HepG2 (cell line): ENCODE data around the gene BDNF.

Experiments
- ASH2L ChIP-seq: fragments of 300-600, 200-600 bp; sonication (generic); IDR thresholded peaks from 2 replicates; pipeline ENCODE4 v1.7.0; 2017; ENCODE audit warnings: low read depth, mild to moderate bottlenecking, moderate library complexity, mixed read lengths, low read length; ENCODE audit not compliant: insufficient read length
- ATRX ChIP-seq: sonication (generic); formaldehyde crosslinking; IDR thresholded peaks from 2 replicates; pipeline ENCODE4 v1.4.0; 2020; ENCODE audit warnings: missing genetic modification reagents, borderline replicate concordance
- HNRNPL ChIP-seq: fragments of 200-400 bp; formaldehyde crosslinking; IDR thresholded peaks from 2 replicates; pipeline ENCODE4 v1.6.1; 2017; ENCODE audit warnings: mild to moderate bottlenecking, low read depth, low read length
- JUNB ChIP-seq: sonication (generic); formaldehyde crosslinking; IDR thresholded peaks from 2 replicates; pipeline ENCODE4 v1.8.0; 2022; ENCODE audit warnings: missing genetic modification reagents, mild to moderate bottlenecking, borderline replicate concordance
- PHF8 ChIP-seq: sonication (generic); formaldehyde crosslinking; IDR thresholded peaks from 2 replicates; pipeline ENCODE4 v1.5.0; 2020; ENCODE audit warnings: missing genetic modification reagents
- RBAK ChIP-seq: sonication (generic); formaldehyde crosslinking; IDR thresholded peaks from 2 replicates; pipeline ENCODE4 v1.5.1; 2020; ENCODE audit warnings: mild to moderate bottlenecking, missing genetic modification reagents
- RFXANK ChIP-seq: IDR thresholded peaks from 2 replicates; pipeline ENCODE4 v1.6.1; 2016
- SRF ChIP-seq: IDR thresholded peaks from 2 replicates; pipeline ENCODE4 v1.6.1; 2011; ENCODE audit warnings: mild to moderate bottlenecking, low read depth, low read length, moderate library complexity
- ZNF143 ChIP-seq: sonication (generic); formaldehyde crosslinking; IDR thresholded peaks from 2 replicates; pipeline ENCODE4 v1.4.0; 2020; ENCODE audit warnings: missing genetic modification reagents
- ZNF232 ChIP-seq: sonication (generic); formaldehyde crosslinking; IDR thresholded peaks from 2 replicates; pipeline ENCODE4 v1.4.0; 2020; ENCODE audit warnings: missing genetic modification reagents, borderline replicate concordance
- TF ChIP-seq, protein P1 (sequence below): sonication (generic); formaldehyde crosslinking; IDR thresholded peaks from 2 replicates; pipeline ENCODE4 v1.5.0; 2020; ENCODE audit warnings: mild to moderate bottlenecking, missing genetic modification reagents, moderate library complexity
- TF ChIP-seq, protein P2 (sequence below): IDR thresholded peaks from 2 replicates; pipeline ENCODE4 v1.6.1; 2016; ENCODE audit warnings: mild to moderate bottlenecking, missing biosample characterization, missing genetic modification reagents
- TF ChIP-seq, protein P3 (sequence below): sonication (generic); formaldehyde crosslinking; IDR thresholded peaks from 2 replicates; pipeline ENCODE4 v1.4.0; 2020; ENCODE audit warnings: missing genetic modification reagents
- TF ChIP-seq, protein P4 (sequence below): sonication (generic); formaldehyde crosslinking; IDR thresholded peaks from 2 replicates; pipeline ENCODE4 v1.4.0; 2020; ENCODE audit warnings: low read depth, missing genetic modification reagents

DNA sequence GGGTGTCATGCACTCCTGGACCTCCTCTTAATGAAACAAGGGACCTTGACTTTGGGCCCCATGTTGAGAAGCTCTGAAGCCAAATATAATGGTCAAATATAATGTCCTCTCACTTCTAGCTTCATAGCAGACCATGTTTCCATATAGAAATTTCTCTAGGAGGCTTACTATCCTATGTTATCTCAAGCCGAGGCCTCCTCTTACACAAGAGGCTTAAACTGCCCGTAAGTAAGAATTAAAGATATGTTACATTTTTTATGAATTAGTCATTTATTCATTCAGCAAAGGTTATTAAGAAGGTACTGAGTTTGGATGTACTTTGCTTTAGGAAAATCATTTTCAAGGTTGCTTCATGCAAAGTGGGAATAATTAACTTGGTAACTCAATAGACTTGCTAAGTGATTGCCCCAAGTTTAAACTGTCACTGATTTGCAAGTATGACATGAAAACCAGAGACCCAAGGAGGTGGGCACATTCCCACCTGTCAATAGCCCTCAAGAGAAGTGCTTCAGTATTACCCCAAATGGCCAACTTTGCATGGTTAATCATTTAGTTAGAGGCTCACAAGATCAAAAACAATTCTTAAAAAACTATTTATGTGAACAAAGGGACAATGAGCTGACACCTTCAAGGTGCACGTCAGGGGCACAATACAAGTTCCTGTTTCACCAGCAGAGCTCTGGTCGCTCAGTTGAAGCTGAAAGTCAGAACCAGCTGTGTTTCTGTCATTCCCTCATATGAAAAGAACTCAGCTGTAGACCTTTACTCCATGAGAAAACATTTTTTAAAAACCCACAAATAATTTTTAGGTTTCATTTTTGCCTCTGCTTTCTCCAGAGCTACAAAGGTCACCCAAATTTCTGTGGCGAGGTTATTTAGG, 20.9 kb downstream of the BDNF start:
- TF ChIP-seq ASH2L (no peak), ZNF232 (CRISPR knock-in tag) (no peak), RBAK (CRISPR knock-in tag) (no peak), SRF (no peak), PHF8 (no peak), RFXANK (no peak), HNRNPL (no peak), ATRX (no peak), ZNF143 (no peak), JUNB (CRISPR knock-in tag) (no peak)
- TF ChIP-seq, protein P1, sequence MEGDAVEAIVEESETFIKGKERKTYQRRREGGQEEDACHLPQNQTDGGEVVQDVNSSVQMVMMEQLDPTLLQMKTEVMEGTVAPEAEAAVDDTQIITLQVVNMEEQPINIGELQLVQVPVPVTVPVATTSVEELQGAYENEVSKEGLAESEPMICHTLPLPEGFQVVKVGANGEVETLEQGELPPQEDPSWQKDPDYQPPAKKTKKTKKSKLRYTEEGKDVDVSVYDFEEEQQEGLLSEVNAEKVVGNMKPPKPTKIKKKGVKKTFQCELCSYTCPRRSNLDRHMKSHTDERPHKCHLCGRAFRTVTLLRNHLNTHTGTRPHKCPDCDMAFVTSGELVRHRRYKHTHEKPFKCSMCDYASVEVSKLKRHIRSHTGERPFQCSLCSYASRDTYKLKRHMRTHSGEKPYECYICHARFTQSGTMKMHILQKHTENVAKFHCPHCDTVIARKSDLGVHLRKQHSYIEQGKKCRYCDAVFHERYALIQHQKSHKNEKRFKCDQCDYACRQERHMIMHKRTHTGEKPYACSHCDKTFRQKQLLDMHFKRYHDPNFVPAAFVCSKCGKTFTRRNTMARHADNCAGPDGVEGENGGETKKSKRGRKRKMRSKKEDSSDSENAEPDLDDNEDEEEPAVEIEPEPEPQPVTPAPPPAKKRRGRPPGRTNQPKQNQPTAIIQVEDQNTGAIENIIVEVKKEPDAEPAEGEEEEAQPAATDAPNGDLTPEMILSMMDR (CRISPR knock-in tag), result no peak
- TF ChIP-seq, protein P2, sequence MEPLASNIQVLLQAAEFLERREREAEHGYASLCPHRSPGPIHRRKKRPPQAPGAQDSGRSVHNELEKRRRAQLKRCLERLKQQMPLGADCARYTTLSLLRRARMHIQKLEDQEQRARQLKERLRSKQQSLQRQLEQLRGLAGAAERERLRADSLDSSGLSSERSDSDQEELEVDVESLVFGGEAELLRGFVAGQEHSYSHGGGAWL (CRISPR knock-in tag), result no peak
- TF ChIP-seq, protein P3, sequence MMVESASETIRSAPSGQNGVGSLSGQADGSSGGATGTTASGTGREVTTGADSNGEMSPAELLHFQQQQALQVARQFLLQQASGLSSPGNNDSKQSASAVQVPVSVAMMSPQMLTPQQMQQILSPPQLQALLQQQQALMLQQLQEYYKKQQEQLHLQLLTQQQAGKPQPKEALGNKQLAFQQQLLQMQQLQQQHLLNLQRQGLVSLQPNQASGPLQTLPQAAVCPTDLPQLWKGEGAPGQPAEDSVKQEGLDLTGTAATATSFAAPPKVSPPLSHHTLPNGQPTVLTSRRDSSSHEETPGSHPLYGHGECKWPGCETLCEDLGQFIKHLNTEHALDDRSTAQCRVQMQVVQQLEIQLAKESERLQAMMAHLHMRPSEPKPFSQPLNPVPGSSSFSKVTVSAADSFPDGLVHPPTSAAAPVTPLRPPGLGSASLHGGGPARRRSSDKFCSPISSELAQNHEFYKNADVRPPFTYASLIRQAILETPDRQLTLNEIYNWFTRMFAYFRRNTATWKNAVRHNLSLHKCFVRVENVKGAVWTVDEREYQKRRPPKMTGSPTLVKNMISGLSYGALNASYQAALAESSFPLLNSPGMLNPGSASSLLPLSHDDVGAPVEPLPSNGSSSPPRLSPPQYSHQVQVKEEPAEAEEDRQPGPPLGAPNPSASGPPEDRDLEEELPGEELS (CRISPR knock-in tag), result no peak
- TF ChIP-seq, protein P4, sequence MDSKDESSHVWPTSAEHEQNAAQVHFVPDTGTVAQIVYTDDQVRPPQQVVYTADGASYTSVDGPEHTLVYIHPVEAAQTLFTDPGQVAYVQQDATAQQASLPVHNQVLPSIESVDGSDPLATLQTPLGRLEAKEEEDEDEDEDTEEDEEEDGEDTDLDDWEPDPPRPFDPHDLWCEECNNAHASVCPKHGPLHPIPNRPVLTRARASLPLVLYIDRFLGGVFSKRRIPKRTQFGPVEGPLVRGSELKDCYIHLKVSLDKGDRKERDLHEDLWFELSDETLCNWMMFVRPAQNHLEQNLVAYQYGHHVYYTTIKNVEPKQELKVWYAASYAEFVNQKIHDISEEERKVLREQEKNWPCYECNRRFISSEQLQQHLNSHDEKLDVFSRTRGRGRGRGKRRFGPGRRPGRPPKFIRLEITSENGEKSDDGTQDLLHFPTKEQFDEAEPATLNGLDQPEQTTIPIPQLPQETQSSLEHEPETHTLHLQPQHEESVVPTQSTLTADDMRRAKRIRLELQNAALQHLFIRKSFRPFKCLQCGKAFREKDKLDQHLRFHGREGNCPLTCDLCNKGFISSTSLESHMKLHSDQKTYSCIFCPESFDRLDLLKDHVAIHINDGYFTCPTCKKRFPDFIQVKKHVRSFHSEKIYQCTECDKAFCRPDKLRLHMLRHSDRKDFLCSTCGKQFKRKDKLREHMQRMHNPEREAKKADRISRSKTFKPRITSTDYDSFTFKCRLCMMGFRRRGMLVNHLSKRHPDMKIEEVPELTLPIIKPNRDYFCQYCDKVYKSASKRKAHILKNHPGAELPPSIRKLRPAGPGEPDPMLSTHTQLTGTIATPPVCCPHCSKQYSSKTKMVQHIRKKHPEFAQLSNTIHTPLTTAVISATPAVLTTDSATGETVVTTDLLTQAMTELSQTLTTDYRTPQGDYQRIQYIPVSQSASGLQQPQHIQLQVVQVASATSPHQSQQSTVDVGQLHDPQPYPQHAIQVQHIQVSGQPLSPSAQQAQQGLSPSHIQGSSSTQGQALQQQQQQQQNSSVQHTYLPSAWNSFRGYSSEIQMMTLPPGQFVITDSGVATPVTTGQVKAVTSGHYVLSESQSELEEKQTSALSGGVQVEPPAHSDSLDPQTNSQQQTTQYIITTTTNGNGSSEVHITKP (CRISPR knock-in tag), result no peak
